ENCODE results near the gene APP. TPM values are rescaled to one million over a fixed set of nuclear protein-coding genes. Genes with fewer than 3 reads are reported as not detected.

Gene APP
- total and polyA plus RNA-seq, 2 experiments from 2014 or later, result 55.7 to 316 TPM

- H3K79me2 ChIP-seq, result no peaks in the 10 kb centered on the region
- no peaks in the 10 kb centered on the region for H4K20me1 ChIP-seq (ENCODE audit: insufficient read depth, poor library complexity, severe bottlenecking)
- H2AFZ ChIP-seq, result no peak overlapping the region
- H3K4me2 ChIP-seq, result peak overlapping the region; percentile 0
- H3K27ac ChIP-seq, result peak overlapping the region; percentile 53
- TF ChIP-seq EZH2 (IDR thresholded peaks at IDR 0.05; ENCODE audit: borderline replicate concordance), result no peak
- no peak for TF ChIP-seq EZH2phosphoT487 (IDR thresholded peaks at IDR 0.05; ENCODE audit: low read depth, severe bottlenecking, unreplicated experiment)
- no peak for TF ChIP-seq CTCF (IDR thresholded peaks at IDR 0.05; ENCODE audit: poor library complexity)
- peak; percentile 50 for DNase-seq (ENCODE audit: low spot score)
- no peaks in the 10 kb centered on the region for H3K9me2 ChIP-seq (replicated peaks; ENCODE audit: insufficient read depth)
- no peak overlapping the region for H3K4me3 ChIP-seq
- no peaks in the 10 kb centered on the region for H3K9me3 ChIP-seq (ENCODE audit: low read depth)
- no peaks in the 10 kb centered on the region for H3K36me3 ChIP-seq (replicated peaks; ENCODE audit: insufficient read depth, low read depth)
- H3K27me3 ChIP-seq, result no peaks in the 10 kb centered on the region
- peaks cover 17% of the 10 kb centered on the region for H3K4me1 ChIP-seq (ENCODE audit: insufficient read depth)
- 42% methylated on average over 4 of the region's 4 CpGs for WGBS (ENCODE audit: low lambda C conversion rate, missing lambda C conversion rate)
These were observed 332.9 kb downstream of the APP start for GRCh38 chr21:25837533-25838265.

- H3K27me3 ChIP-seq, result no peaks in the 10 kb centered on the region
- peak overlapping the region; percentile 53 for H3K27ac ChIP-seq
- no peaks in the 10 kb centered on the region for H4K20me1 ChIP-seq (ENCODE audit: insufficient read depth, poor library complexity, severe bottlenecking)
- TF ChIP-seq CTCF (IDR thresholded peaks at IDR 0.05; ENCODE audit: poor library complexity) (no peak), EZH2phosphoT487 (IDR thresholded peaks at IDR 0.05; ENCODE audit: low read depth, severe bottlenecking, unreplicated experiment) (no peak), EZH2 (IDR thresholded peaks at IDR 0.05; ENCODE audit: borderline replicate concordance) (no peak)
- H3K4me1 ChIP-seq (ENCODE audit: insufficient read depth), result peaks cover 17% of the 10 kb centered on the region
- no peaks in the 10 kb centered on the region for H3K9me2 ChIP-seq (replicated peaks; ENCODE audit: insufficient read depth)
- H3K4me3 ChIP-seq, result no peak overlapping the region
- H3K4me2 ChIP-seq, result no peak overlapping the region
- no peaks in the 10 kb centered on the region for H3K79me2 ChIP-seq
- no peak for DNase-seq (ENCODE audit: low spot score)
- no peak overlapping the region for H2AFZ ChIP-seq
- H3K36me3 ChIP-seq (replicated peaks; ENCODE audit: insufficient read depth, low read depth), result no peaks in the 10 kb centered on the region
- H3K9me3 ChIP-seq (ENCODE audit: low read depth), result no peaks in the 10 kb centered on the region
- WGBS (ENCODE audit: low lambda C conversion rate, missing lambda C conversion rate), result 92% methylated on average over 2 of the region's 2 CpGs
These were observed 334.2 kb downstream of the APP start for GRCh38 chr21:25836396-25836795.

GRCh38 chr21:25834381-25834780 is 336.2 kb downstream of the APP start:
- Histone ChIP-seq H3K36me3 (replicated peaks; ENCODE audit: insufficient read depth, low read depth) (no peaks in the 10 kb centered on the region), H3K27ac (peak overlapping the region; percentile 48), H2AFZ (no peak overlapping the region), H3K79me2 (no peaks in the 10 kb centered on the region), H3K9me2 (replicated peaks; ENCODE audit: insufficient read depth) (no peaks in the 10 kb centered on the region), H3K4me1 (ENCODE audit: insufficient read depth) (peaks cover 17% of the 10 kb centered on the region), H4K20me1 (ENCODE audit: insufficient read depth, poor library complexity, severe bottlenecking) (no peaks in the 10 kb centered on the region), H3K9me3 (ENCODE audit: low read depth) (no peaks in the 10 kb centered on the region), H3K4me2 (no peak overlapping the region), H3K27me3 (no peaks in the 10 kb centered on the region), H3K4me3 (no peak overlapping the region)
- no peak for TF ChIP-seq EZH2 (IDR thresholded peaks at IDR 0.05; ENCODE audit: borderline replicate concordance)
- no peak for TF ChIP-seq EZH2phosphoT487 (IDR thresholded peaks at IDR 0.05; ENCODE audit: low read depth, severe bottlenecking, unreplicated experiment)
- no peak for TF ChIP-seq CTCF (IDR thresholded peaks at IDR 0.05; ENCODE audit: poor library complexity)
- DNase-seq (ENCODE audit: low spot score), result no peak
- WGBS (ENCODE audit: low lambda C conversion rate, missing lambda C conversion rate), result 58% methylated on average over 3 of the region's 3 CpGs
